Limb (tissue), 2 donors: ENCODE results near the gene EIF2S3.

Experiments
- DNase-seq, 2 donors: peaks; one replicate each; pipeline ENCODE4 v3.0.0-alpha.2; 2016; ENCODE audit errors: extremely low spot score in 2 of 2

The EIF2S3 gene

DNA sequence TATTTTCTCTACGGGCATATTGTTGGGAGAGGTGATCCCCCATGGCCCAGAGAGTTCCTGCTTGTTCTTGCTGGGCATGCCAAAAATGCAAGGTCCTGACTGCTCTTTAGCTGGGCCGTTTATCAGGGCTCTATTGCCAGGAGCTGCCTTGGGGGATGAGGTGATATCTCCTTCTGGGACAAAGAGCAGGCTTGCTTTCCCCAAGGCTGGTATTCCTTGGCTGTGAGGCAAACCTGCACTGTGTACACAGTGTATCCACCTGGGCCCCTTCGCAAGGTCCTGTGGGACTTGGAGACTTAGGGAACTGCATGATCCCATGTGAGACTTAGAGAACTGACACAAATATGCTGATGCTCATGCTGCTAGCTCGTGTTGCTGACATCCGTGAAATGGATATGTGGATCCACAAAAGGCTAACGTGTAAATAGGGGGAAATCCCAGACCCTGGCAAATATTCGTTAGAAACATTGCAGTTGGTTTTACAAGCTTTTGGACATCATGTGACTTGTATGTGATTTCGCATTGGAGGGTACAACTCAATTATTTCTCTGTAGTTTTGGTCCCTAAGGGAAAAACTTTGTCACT lies 70.4 kb downstream of the EIF2S3 start:
- DNase-seq = no peak
